CD8-positive, alpha-beta memory T cell (primary cell): ENCODE results near the gene TM4SF1. TPM values are rescaled to one million over a fixed set of nuclear protein-coding genes. Genes with fewer than 3 reads are reported as not detected.

Experiments used
- CTCF ChIA-PET: fragments of 350-600 bp; sonication (Branson Sonifier 250); formaldehyde crosslinking; loops from one replicate; lab custom pipeline; 2021; ENCODE audit warnings: antibody characterized with exemption; lab: Charles Lee
- POLR2A ChIA-PET: fragments of 350-600 bp; sonication (Branson Sonifier 250); formaldehyde crosslinking; loops from one replicate; lab custom pipeline; 2021; ENCODE audit warnings: antibody characterized with exemption; lab: Charles Lee
- DNase-seq, 5 donors: peaks; one replicate each; pipeline versions ENCODE4 v3.0.0 to v3.0.0-alpha.2; 2020 to 2022; ENCODE audit warnings: mixed read lengths in 1 of 5
- H3K27ac ChIP-seq: one replicate; pipeline ENCODE4 v1.7.0; 2013; ENCODE audit warnings: low read depth, mild to moderate bottlenecking, low read length, moderate library complexity
- H3K27me3 ChIP-seq: 2 replicates; pipeline ENCODE4 v1.7.0; 2013; ENCODE audit warnings: low read length, mild to moderate bottlenecking; ENCODE audit not compliant: insufficient read depth, poor library complexity, severe bottlenecking
- H3K36me3 ChIP-seq: 2 replicates; pipeline ENCODE4 v1.7.0; 2013; ENCODE audit warnings: mild to moderate bottlenecking, low read length, moderate library complexity; ENCODE audit not compliant: insufficient read depth
- H3K4me1 ChIP-seq: 2 replicates; pipeline ENCODE4 v1.7.0; 2013; ENCODE audit warnings: mild to moderate bottlenecking, low read length, moderate library complexity; ENCODE audit not compliant: insufficient read depth
- H3K4me3 ChIP-seq: 2 replicates; pipeline ENCODE4 v1.7.0; 2013; ENCODE audit warnings: mild to moderate bottlenecking, low read length
- H3K9me3 ChIP-seq: 2 replicates; pipeline ENCODE4 v1.7.0; 2013; ENCODE audit warnings: mild to moderate bottlenecking, low read length
- H3K27ac Mint-ChIP-seq, 8 donors: one replicate each; pipeline ENCODE4 v1.8.0; 2020 to 2021; ENCODE audit warnings: mixed read lengths in 8 of 8, mild to moderate bottlenecking in 6 of 8, inconsistent platforms in 3 of 8, moderate library complexity in 3 of 8
- H3K27me3 Mint-ChIP-seq, 2 donors: one replicate each; pipeline ENCODE4 v1.8.0; 2020 to 2021; ENCODE audit warnings: mixed read lengths in 2 of 2, mild to moderate bottlenecking in 1 of 2, moderate library complexity in 1 of 2
- H3K36me3 Mint-ChIP-seq, 3 donors: one replicate each; pipeline ENCODE4 v1.8.0; 2020 to 2021; ENCODE audit warnings: mixed read lengths in 3 of 3, inconsistent platforms in 1 of 3, mild to moderate bottlenecking in 1 of 3
- H3K4me1 Mint-ChIP-seq, 3 donors: one replicate each; pipeline ENCODE4 v1.8.0; 2020 to 2021; ENCODE audit warnings: mixed read lengths in 3 of 3, inconsistent platforms in 1 of 3, mild to moderate bottlenecking in 1 of 3
- H3K4me3 Mint-ChIP-seq, 7 donors: one replicate each; pipeline ENCODE4 v1.8.0; 2020 to 2021; ENCODE audit warnings: mixed read lengths in 7 of 7, mild to moderate bottlenecking in 6 of 7, moderate library complexity in 4 of 7, inconsistent platforms in 2 of 7
- H3K9me3 Mint-ChIP-seq, 5 donors: one replicate each; pipeline ENCODE4 v1.8.0; 2020 to 2022; ENCODE audit warnings: mixed read lengths in 5 of 5, mild to moderate bottlenecking in 3 of 5, moderate library complexity in 2 of 5, inconsistent platforms in 1 of 5
- polyA plus RNA-seq: library from polyadenylated mRNA; unstranded; fragments of 300-500 nt; fragmentation: Illumina TruSeq; gene quantifications from one replicate; pipeline ENCODE4 v1.2.3, GENCODE V29; 2021
- total RNA-seq, 2 experiments: library from RNA; stranded (reverse); gene quantifications; one replicate each; pipeline ENCODE4 v1.2.3, GENCODE V29; 2021

Gene TM4SF1
- total and polyA plus RNA-seq, 3 experiments from 2014 or later, result 0.18 to 0.27 TPM; not detected in 1

DNA sequence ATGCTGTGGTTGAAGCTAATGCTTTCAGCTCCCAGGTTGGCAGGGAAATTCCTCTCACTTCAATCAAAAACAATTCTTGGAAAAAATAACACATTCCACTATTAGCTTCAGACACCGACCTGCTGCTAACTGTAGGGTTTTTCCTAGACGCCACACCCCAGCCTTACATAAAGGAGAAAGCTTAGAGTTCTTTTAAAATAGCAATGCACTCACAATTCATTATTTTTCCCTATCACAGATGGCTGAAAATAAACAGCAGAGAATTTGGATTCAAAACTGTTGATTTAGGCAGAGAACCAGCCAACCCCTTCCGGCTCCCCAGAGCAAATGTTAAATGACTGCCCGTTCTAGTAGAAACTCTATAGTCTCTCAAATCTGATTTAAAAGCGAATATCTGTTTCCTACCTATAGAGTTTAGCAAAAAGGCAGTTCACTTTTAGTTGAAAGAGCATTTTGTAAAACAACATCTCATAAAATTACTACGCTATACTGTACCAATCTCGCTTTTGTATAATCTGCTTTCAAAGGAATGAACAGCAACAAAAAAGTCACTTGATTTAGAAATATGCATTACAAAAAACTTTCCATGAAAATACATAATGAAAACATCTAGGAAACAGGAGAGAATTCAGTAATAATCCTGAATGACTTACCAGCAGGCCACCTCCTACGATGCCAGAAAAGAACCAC lies 586 bp downstream of the TM4SF1 start:
- no peaks in the 10 kb centered on the region for H3K27me3 ChIP-seq
- H3K4me3 ChIP-seq, result no peak overlapping the region
- H3K9me3 Mint-ChIP-seq, result peaks cover 0 to 1% (median 0%) of the 10 kb centered on the region in 5 donors
- no peak overlapping the region for H3K27ac Mint-ChIP-seq
- ChIA-PET POLR2A (no interaction called here), CTCF (no interaction called here)
- no peaks in the 10 kb centered on the region for H3K4me1 ChIP-seq
- no peak for DNase-seq
- no peak overlapping the region for H3K27ac ChIP-seq
- H3K4me1 Mint-ChIP-seq, result peaks cover 0 to 1% (median 0%) of the 10 kb centered on the region in 3 donors
- H3K4me3 Mint-ChIP-seq, result no peak overlapping the region
- peaks cover 4 to 28% of the 10 kb centered on the region in 2 donors for H3K27me3 Mint-ChIP-seq
- no peaks in the 10 kb centered on the region for H3K9me3 ChIP-seq
- H3K36me3 ChIP-seq, result no peaks in the 10 kb centered on the region
- no peaks in the 10 kb centered on the region for H3K36me3 Mint-ChIP-seq

- H3K9me3 ChIP-seq, result no peaks in the 10 kb centered on the region
- ChIA-PET CTCF (no interaction called here), POLR2A (no interaction called here)
- peaks cover 0 to 1% (median 0%) of the 10 kb centered on the region in 3 donors for H3K4me1 Mint-ChIP-seq
- H3K36me3 Mint-ChIP-seq, result no peaks in the 10 kb centered on the region
- H3K9me3 Mint-ChIP-seq, result peaks cover 0 to 1% (median 0%) of the 10 kb centered on the region in 5 donors
- H3K27ac ChIP-seq, result no peak overlapping the region
- H3K27me3 Mint-ChIP-seq, result peaks cover 3 to 33% of the 10 kb centered on the region in 2 donors
- H3K4me1 ChIP-seq, result no peaks in the 10 kb centered on the region
- H3K4me3 Mint-ChIP-seq, result no peak overlapping the region
- no peak for DNase-seq
- no peak overlapping the region for H3K4me3 ChIP-seq
- H3K27me3 ChIP-seq, result no peaks in the 10 kb centered on the region
- no peaks in the 10 kb centered on the region for H3K36me3 ChIP-seq
- H3K27ac Mint-ChIP-seq, result no peak overlapping the region
These were observed 1.8 kb downstream of the TM4SF1 start for GRCh38 chr3:149375501-149376196.

DNA sequence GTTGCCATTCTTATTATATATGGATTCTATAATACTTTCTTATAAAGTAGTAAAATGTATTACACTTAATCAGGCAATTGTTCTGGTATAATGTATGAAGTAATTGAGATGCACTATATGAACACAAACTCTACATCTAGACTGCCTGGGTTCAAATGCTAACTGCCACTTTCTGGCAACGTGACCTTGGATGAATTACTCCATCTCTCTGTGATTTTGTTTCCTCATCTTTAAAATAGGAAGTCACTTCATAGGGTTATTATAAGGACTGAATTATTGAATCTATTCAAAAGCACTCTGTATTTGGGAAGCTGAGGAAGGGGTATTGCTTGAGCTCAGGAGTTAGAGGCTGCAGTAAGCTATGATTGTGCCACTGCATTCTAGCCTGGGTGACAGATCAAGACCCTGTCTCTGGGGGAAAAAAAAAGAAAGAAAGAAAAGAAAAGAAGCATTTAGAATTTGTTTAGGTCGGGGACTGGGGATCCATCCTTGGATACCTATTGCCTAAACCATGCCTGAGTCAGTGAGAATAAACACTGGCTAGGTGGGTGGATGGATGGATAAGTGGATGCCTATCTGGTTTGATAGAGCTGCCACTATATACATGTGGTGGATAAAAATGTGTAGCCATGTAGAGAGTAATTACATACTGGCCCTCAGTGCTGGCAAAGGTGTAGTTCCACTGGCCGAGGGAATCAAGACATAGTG lies 2.5 kb downstream of the TM4SF1 start:
- POLR2A ChIA-PET, result no interaction called here
- peaks cover 0 to 1% (median 0%) of the 10 kb centered on the region in 3 donors for H3K4me1 Mint-ChIP-seq
- Histone ChIP-seq H3K36me3 (no peaks in the 10 kb centered on the region), H3K4me1 (no peaks in the 10 kb centered on the region), H3K9me3 (no peaks in the 10 kb centered on the region), H3K27me3 (no peaks in the 10 kb centered on the region), H3K27ac (no peak overlapping the region), H3K4me3 (no peak overlapping the region)
- H3K4me3 Mint-ChIP-seq, result no peak overlapping the region
- H3K36me3 Mint-ChIP-seq, result no peaks in the 10 kb centered on the region
- H3K27ac Mint-ChIP-seq, result peak overlapping the region in 1 of 8 donors; percentile 9
- no peak for DNase-seq
- CTCF ChIA-PET, result no interaction called here
- peaks cover 3 to 36% of the 10 kb centered on the region in 2 donors for H3K27me3 Mint-ChIP-seq
- H3K9me3 Mint-ChIP-seq, result peaks cover 0 to 1% (median 0%) of the 10 kb centered on the region in 5 donors

GRCh38 chr3:149374391-149374790 lies 3.1 kb downstream of the TM4SF1 start:
- no peak overlapping the region for H3K4me3 ChIP-seq
- H3K27ac ChIP-seq, result no peak overlapping the region
- Mint-ChIP-seq H3K27me3 (peaks cover 3 to 36% of the 10 kb centered on the region in 2 donors), H3K4me1 (peaks cover 0 to 1% (median 0%) of the 10 kb centered on the region in 3 donors), H3K36me3 (no peaks in the 10 kb centered on the region), H3K9me3 (peaks cover 0 to 1% (median 0%) of the 10 kb centered on the region in 5 donors), H3K27ac (no peak overlapping the region), H3K4me3 (no peak overlapping the region)
- no peaks in the 10 kb centered on the region for H3K4me1 ChIP-seq
- no peaks in the 10 kb centered on the region for H3K36me3 ChIP-seq
- DNase-seq, result no peak
- CTCF ChIA-PET, result no interaction called here
- POLR2A ChIA-PET, result no interaction called here
- no peaks in the 10 kb centered on the region for H3K9me3 ChIP-seq
- H3K27me3 ChIP-seq, result no peaks in the 10 kb centered on the region

DNA sequence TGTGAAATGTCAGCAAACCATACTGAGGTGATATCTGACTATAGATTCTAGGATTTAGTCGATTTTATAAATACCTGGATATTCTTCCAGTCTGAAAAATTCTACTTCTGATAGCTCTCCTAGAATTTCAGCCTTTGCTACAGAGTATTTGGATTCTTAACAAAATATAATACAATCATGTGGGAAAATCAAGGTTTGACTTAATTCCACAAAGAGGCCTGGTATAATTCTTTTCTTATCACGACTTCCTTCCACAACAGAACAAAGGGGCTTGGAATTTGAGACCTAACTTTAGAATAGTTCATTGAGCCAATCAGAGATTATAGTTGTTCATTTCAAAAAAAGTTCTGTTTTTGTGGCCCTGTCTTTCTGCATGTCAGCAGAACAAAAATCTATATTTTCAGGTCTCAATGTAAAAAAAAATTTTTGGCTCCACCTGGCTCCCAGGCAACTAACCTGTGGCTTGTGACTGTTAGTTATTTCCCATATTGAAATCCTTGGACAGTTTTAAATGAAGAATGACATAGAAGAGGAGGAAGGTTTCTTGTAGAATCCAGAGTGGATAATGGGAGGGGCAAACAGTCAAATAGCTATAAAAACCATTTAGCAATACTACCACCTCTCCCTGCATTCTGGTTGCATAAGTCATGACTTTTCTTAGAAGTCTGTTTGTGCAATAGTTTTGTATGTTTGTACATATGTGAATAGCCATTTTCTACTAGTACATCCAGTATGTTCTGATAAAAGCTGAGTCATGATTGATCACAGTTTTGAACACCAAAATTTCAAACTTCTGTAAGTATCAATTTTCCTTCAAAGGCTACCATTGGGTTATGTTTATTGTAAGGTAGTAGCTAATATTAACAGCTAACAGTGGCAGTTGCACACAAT lies 4.0 kb downstream of the TM4SF1 start:
- Histone ChIP-seq H3K4me3 (no peak overlapping the region), H3K9me3 (no peaks in the 10 kb centered on the region), H3K4me1 (no peaks in the 10 kb centered on the region), H3K27me3 (no peaks in the 10 kb centered on the region), H3K27ac (no peak overlapping the region), H3K36me3 (no peaks in the 10 kb centered on the region)
- Mint-ChIP-seq H3K9me3 (no peaks in the 10 kb centered on the region), H3K27me3 (peaks cover 4 to 34% of the 10 kb centered on the region in 2 donors), H3K4me3 (no peak overlapping the region), H3K36me3 (no peaks in the 10 kb centered on the region), H3K27ac (no peak overlapping the region), H3K4me1 (peaks cover 0 to 1% (median 0%) of the 10 kb centered on the region in 3 donors)
- no peak for DNase-seq
- ChIA-PET POLR2A (no interaction called here), CTCF (no interaction called here)

- Histone ChIP-seq H3K4me3 (no peak overlapping the region), H3K4me1 (no peaks in the 10 kb centered on the region), H3K27ac (no peak overlapping the region), H3K36me3 (no peaks in the 10 kb centered on the region), H3K9me3 (no peaks in the 10 kb centered on the region), H3K27me3 (no peaks in the 10 kb centered on the region)
- no peak for DNase-seq
- Mint-ChIP-seq H3K4me3 (no peak overlapping the region), H3K27ac (no peak overlapping the region), H3K9me3 (no peaks in the 10 kb centered on the region), H3K36me3 (no peaks in the 10 kb centered on the region), H3K27me3 (peaks cover 1 to 28% of the 10 kb centered on the region in 2 donors), H3K4me1 (no peaks in the 10 kb centered on the region)
- ChIA-PET CTCF (interaction anchor here (1.6 kb wide), 1 partner anchor 28 kb away, joined by 3 read pairs; no protein-coding TSS in a partner anchor), POLR2A (no interaction called here)
These were observed 5.7 kb downstream of the TM4SF1 start for GRCh38 chr3:149371723-149372114.

GRCh38 chr3:149371001-149371722 lies 6.3 kb downstream of the TM4SF1 start:
- no peak overlapping the region for H3K4me3 Mint-ChIP-seq
- H3K36me3 Mint-ChIP-seq, result no peaks in the 10 kb centered on the region
- no peak for DNase-seq
- peaks cover 1 to 26% of the 10 kb centered on the region in 2 donors for H3K27me3 Mint-ChIP-seq
- Histone ChIP-seq H3K4me3 (no peak overlapping the region), H3K9me3 (no peaks in the 10 kb centered on the region), H3K4me1 (no peaks in the 10 kb centered on the region), H3K27me3 (no peaks in the 10 kb centered on the region), H3K27ac (no peak overlapping the region), H3K36me3 (no peaks in the 10 kb centered on the region)
- CTCF ChIA-PET, result interaction anchor here (1.6 kb wide), 1 partner anchor 27 kb away, joined by 3 read pairs; no protein-coding TSS in a partner anchor
- no peaks in the 10 kb centered on the region for H3K9me3 Mint-ChIP-seq
- POLR2A ChIA-PET, result no interaction called here
- H3K4me1 Mint-ChIP-seq, result no peaks in the 10 kb centered on the region
- H3K27ac Mint-ChIP-seq, result no peak overlapping the region
